ENCODE measurements around the gene DZIP1. TPM values are rescaled to one million over a fixed set of nuclear protein-coding genes. Genes with fewer than 3 reads are reported as not detected.

DZIP1 gene
- total and polyA plus RNA-seq, 12 donors = 6.7 to 16.7 (median 9.9) TPM

DNA sequence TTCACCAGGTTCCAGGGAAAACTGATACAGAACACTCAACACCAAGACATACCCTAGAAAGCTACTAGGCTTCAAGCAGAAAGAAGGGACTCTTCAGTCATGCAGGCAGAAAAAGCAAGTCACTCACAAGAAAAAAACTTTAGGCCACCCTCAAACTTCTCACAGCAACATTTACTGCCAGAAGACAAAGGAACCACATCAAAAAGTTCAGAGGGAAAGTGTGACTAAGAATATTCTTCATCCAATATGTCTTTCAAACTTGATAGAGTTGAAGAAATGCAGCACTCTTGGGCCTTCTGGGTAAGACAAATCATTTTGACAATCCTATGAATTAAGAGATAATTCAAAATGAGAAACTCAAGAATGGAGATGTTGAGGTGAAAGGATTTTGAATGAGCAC lies 7.7 kb downstream of the DZIP1 start:
- H3K9me3 ChIP-seq (replicated peaks in 1 of 3) = no peaks in the 10 kb centered on the region
- H3K27ac ChIP-seq = no peak overlapping the region
- TF ChIP-seq, protein P1, sequence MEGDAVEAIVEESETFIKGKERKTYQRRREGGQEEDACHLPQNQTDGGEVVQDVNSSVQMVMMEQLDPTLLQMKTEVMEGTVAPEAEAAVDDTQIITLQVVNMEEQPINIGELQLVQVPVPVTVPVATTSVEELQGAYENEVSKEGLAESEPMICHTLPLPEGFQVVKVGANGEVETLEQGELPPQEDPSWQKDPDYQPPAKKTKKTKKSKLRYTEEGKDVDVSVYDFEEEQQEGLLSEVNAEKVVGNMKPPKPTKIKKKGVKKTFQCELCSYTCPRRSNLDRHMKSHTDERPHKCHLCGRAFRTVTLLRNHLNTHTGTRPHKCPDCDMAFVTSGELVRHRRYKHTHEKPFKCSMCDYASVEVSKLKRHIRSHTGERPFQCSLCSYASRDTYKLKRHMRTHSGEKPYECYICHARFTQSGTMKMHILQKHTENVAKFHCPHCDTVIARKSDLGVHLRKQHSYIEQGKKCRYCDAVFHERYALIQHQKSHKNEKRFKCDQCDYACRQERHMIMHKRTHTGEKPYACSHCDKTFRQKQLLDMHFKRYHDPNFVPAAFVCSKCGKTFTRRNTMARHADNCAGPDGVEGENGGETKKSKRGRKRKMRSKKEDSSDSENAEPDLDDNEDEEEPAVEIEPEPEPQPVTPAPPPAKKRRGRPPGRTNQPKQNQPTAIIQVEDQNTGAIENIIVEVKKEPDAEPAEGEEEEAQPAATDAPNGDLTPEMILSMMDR (IDR thresholded peaks at IDR 0.05) = no peak
- no peak for TF ChIP-seq POLR2A (IDR thresholded peaks at IDR 0.05)
- no peaks in the 10 kb centered on the region for H3K27me3 ChIP-seq
- no peaks in the 10 kb centered on the region for H3K36me3 ChIP-seq (replicated peaks in 1 of 2)
- intact Hi-C loops (cut with DNase I) = no loop called here
- H3K4me3 ChIP-seq = no peak overlapping the region
- no peak for DNase-seq
- H3K4me1 ChIP-seq (replicated peaks in 1 of 2) = no peaks in the 10 kb centered on the region

GRCh38 chr13:95630593-95630992 lies 13.9 kb downstream of the DZIP1 start:
- peaks cover 0 to 8% of the 10 kb centered on the region in 2 donors for H3K36me3 ChIP-seq (replicated peaks in 1 of 2)
- TF ChIP-seq, protein P1 (IDR thresholded peaks at IDR 0.05) = no peak
- TF ChIP-seq POLR2A (IDR thresholded peaks at IDR 0.05) = no peak
- no peak for DNase-seq
- no peaks in the 10 kb centered on the region for H3K4me1 ChIP-seq (replicated peaks in 1 of 2)
- 65 to 84% (median 78%) methylated on average over 3 of the region's 3 CpGs for WGBS, 4 donors
- intact Hi-C loops (cut with DNase I) = no loop called here
- no peaks in the 10 kb centered on the region for H3K27me3 ChIP-seq
- no peaks in the 10 kb centered on the region for H3K9me3 ChIP-seq (replicated peaks in 1 of 3)
- no peak overlapping the region for H3K27ac ChIP-seq
- no peak overlapping the region for H3K4me3 ChIP-seq

GRCh38 chr13:95629071-95629470 lies 15.4 kb downstream of the DZIP1 start:
- intact Hi-C loops (cut with DNase I) = loop anchor here in 1 of 2 donors (10.0 kb wide), 1 partner anchor 206 kb away; no protein-coding TSS in a partner anchor
- peaks cover 0 to 8% of the 10 kb centered on the region in 2 donors for H3K36me3 ChIP-seq (replicated peaks in 1 of 2)
- H3K27me3 ChIP-seq = no peaks in the 10 kb centered on the region
- 55 to 80% (median 66%) methylated on average over 4 of the region's 4 CpGs for WGBS, 4 donors
- DNase-seq = no peak
- no peaks in the 10 kb centered on the region for H3K4me1 ChIP-seq (replicated peaks in 1 of 2)
- TF ChIP-seq POLR2A (IDR thresholded peaks at IDR 0.05) = no peak
- TF ChIP-seq, protein P1 (IDR thresholded peaks at IDR 0.05) = no peak
- H3K27ac ChIP-seq = no peak overlapping the region
- no peak overlapping the region for H3K4me3 ChIP-seq
- no peaks in the 10 kb centered on the region for H3K9me3 ChIP-seq (replicated peaks in 1 of 3)

DNA sequence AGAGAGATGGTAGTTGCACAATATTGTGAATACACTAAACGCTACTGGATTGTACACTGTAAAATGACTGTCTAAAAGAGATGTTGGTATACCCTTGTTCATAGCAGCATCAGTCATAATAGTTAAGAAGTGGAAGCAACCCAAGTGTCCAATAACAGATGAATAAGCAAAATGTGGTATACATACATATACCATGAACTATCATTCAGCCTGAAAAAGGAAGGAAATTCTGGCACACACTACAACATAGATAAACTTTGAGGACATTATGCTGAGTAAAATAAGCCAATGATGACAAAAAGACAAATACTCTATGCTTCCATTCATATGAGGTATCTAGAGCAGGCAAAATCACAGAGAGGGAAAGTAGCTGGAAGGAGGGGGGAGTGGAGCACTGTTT lies 16.0 kb downstream of the DZIP1 start:
- intact Hi-C loops (cut with DNase I) = loop anchor here in 1 of 2 donors (10.0 kb wide), 1 partner anchor 206 kb away; no protein-coding TSS in a partner anchor
- Histone ChIP-seq H3K27me3 (no peaks in the 10 kb centered on the region), H3K27ac (no peak overlapping the region), H3K4me1 (replicated peaks in 1 of 2) (no peaks in the 10 kb centered on the region), H3K4me3 (no peak overlapping the region), H3K36me3 (replicated peaks in 1 of 2) (peaks cover 0 to 8% of the 10 kb centered on the region in 2 donors), H3K9me3 (replicated peaks in 1 of 3) (no peaks in the 10 kb centered on the region)
- 90 to 97% (median 95%) methylated on average over 1 of the region's 1 CpG for WGBS, 4 donors
- no peak for DNase-seq
- no peak for TF ChIP-seq POLR2A (IDR thresholded peaks at IDR 0.05)
- TF ChIP-seq, protein P1 (IDR thresholded peaks at IDR 0.05) = no peak

Data from adrenal gland (tissue), 12 donors.